SKM-1 (cell line): ENCODE results near the gene ANKRD18B.
A peak's percentile ranks its signal among the peaks of the same experiment; 100 is the strongest.
"Not testable (repeated sequence)": the region's sequence is repeated elsewhere in the genome, so short reads cannot be mapped to it uniquely, and the experiment has no call there.

ENCODE experiments used
- DNase-seq: peaks from one replicate; lab custom pipeline; 2025; ENCODE audit not compliant: unreplicated experiment; lab: John Stamatoyannopoulos, UW

The ANKRD18B gene

GRCh38 chr9:33523397-33524305, at the start of gene ANKRD18B:
Gene ANKRD18B, plus strand, starts transcription at chr9:33524251. Its CDS starts 239 bp downstream, at chr9:33524490.
- DNase-seq = not testable (repeated sequence)

DNA sequence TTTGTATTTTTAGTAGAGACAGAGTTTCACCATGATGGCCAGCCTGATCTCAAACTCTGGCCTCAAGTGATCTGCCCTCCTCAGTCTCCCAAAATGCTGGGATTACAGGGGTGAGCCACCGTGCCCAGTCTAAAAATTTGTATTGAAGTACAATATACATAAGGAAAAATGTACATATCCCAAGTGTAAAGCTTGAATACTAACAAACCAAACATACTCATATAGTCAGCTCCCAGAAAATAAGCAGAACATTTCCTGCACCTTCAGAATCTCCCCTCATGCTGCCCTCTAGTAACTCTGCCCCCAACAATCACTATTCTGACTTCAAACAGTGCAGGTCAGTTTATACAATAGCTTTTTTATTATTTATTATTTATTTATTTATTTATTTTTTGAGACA, 48.7 kb upstream of the ANKRD18B start:
- DNase-seq = no peak

GRCh38 chr9:33476503-33476902, 47.5 kb upstream of the ANKRD18B start:
- DNase-seq = no peak

DNA sequence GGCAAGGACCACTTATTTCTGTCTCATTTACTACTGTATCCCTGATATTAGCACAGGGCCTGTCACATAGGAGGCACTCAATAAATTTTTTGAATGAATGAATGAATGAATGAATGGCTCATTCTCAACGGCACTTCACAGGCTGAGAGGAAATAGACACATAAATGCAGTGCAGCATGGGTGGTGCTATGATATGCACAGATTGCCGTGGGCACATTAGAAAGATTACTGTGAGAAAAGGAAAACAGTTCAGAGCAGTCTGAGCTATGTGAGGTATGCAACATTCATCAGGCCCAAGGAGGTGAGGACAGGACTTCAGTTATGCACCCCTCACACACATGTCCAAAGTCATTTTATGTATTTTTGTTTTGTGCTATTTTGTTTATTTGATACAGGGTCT, 43.9 kb upstream of the ANKRD18B start:
- no peak for DNase-seq

DNA sequence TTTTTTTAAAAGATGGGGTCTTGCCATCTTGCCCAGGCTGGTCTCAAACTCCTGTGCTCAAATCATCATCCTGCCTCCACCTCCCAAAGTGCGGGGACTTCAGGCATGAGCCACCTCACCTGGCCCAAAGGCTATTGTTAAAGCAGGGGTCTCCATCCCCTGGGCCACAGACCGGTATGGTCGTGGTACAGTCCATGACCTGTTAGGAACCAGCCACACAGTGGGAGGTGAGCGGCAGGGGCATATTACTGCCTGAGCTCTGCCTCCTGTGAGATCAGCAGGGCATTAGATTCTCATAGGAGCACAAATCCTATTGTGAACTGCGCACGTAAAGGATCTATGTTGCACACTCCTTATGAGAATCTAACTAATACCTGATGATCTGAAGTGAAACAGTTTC, 43.1 kb upstream of the ANKRD18B start:
- no peak for DNase-seq

DNA sequence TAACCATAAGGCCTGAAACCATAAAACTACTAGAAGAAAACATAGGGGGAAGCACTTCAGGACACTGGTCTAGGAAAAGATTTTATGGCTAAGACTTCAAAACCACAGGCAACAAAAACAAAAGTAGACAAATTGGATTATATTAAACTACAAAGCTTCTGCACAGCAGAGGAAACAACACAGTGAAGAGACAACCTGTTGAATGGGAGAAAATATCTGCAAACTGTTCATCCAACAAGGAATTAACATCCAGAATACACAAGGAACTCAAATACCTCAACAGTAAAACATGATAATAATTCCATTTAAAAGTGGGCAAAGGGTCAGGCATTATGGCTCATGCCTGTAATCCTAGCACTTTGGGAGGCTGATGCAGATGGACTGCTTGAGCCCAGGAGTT, 38.7 kb upstream of the ANKRD18B start:
- DNase-seq = not testable (repeated sequence)

DNA sequence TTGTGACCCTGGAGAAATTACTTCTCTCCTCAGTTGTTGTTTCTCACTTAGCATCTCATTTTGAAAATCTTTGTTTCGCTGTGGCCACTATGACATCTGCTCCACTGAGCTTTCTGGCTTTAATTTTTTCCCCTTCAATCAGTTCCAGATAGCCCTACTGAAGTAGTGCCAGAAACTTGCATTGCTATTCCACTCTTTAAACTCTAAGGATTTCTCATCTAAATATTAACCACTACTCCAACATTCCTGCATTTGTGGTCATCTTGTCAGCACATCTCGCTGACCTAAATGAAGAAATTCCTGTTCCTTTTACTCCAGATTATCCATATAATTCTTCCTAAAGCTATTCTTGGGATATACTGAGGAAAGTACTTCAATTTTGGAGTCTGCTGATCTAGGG, 35.0 kb upstream of the ANKRD18B start:
- no peak for DNase-seq

- DNase-seq = not testable (repeated sequence)
These were observed 30.2 kb upstream of the ANKRD18B start for GRCh38 chr9:33493819-33494218.

- DNase-seq = no peak
These were observed 25.7 kb upstream of the ANKRD18B start for GRCh38 chr9:33498387-33498786.

GRCh38 chr9:33506626-33507370, 17.3 kb upstream of the ANKRD18B start:
- no peak for DNase-seq

GRCh38 chr9:33510262-33511183, 13.5 kb upstream of the ANKRD18B start:
- DNase-seq = no peak

DNA sequence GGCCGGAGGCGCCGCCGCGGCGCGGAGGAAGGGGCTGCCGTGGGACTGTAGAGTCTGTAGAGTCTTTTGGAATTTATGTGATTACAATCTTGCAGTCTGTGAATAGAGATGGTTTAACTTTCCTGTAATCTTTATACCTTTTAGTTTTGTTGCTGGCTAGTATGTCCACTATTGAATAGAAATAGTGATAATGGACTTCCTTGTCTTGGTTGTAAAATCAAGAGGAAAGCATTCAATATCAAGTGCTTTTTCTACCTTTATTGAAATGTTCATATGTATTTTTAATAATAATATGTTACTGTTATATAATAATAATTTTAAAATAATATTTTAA, 12.9 kb upstream of the ANKRD18B start:
- DNase-seq = not testable (repeated sequence)

DNA sequence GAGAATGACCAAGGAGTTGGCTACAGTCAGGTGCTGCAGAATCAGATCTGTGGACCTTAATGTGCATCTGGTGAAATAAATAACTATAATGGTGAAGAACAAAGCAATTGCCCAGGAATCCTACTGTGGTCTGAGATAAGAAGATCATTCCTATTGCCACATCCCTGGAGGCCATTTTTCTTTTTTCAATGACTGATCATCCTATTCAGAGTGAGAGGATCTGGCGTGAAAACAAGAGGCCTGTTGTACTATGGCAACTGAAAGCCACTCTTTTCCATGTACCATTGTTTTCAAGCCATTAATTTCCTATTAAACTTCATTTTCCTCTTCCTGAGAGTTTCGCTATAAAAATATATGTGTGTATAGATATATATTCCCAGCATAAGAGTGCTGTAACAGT, 11.5 kb upstream of the ANKRD18B start:
- not testable (repeated sequence) for DNase-seq

DNA sequence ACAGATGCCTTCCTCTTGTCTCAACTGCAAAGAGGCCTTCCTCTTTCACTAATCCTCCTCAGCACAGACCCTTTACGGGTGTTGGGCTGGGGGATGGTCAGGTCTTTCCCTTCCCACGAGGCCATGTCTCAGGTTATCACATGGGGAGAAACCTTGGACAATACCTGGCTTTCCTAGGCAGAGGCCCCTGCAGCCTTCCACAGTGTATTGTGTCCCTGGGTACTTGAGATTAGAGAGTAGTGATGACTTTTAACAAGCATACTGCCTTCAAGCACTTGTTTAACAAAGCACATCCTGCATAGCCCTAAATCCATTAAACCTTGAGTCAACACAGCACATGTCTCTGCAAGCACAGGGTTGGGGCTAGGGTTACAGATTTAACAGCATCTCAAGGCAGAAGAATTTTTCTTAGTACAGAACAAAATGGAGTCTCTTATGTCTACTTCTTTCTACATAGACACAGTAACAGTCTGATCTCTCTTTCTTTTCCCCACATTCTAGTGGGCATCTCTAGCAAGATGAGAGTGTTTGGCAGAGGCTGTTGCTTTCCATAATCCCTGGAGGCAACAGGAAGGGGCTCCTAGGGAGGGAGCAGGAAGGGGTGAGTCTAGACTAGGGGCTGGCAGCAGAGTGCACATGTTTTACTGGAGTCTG, 8.6 kb upstream of the ANKRD18B start:
- not testable (repeated sequence) for DNase-seq

- not testable (repeated sequence) for DNase-seq
These were observed 7.7 kb upstream of the ANKRD18B start for GRCh38 chr9:33516397-33516796.

GRCh38 chr9:33517373-33517772, 6.7 kb upstream of the ANKRD18B start:
- peak; percentile 12 for DNase-seq

DNA sequence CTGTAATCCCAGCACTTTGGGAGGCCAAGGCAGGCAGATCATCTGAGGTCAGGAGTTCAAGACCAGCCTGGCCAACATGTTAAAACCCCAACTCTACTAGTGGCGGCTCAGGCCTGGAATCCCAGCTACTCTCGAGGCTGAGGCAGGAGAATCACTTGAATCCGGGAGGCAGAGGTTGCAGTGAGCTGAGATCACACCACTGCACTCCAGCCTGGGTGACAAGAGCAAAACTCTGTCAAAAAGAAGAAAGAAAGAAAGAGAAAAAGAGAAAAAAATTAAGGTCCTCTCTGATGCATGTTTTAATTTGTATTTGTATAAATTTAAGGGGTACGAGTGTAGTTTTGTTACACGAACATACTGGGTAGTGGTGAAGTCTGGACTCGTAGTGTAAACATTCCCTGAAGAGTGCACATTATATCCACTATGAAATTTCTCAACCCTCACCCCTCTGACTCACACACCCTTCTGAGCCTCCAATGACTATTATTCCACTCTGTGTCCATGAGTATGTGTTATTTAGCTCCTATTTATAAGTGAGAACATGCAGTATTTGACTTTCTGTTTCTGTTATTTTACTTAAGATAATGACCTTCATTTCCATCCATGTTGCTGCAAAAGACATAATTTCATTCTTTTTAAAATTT, 6.0 kb upstream of the ANKRD18B start:
- DNase-seq = not testable (repeated sequence)

- DNase-seq = not testable (repeated sequence)
These were observed 2.2 kb upstream of the ANKRD18B start for GRCh38 chr9:33521861-33522260.

DNA sequence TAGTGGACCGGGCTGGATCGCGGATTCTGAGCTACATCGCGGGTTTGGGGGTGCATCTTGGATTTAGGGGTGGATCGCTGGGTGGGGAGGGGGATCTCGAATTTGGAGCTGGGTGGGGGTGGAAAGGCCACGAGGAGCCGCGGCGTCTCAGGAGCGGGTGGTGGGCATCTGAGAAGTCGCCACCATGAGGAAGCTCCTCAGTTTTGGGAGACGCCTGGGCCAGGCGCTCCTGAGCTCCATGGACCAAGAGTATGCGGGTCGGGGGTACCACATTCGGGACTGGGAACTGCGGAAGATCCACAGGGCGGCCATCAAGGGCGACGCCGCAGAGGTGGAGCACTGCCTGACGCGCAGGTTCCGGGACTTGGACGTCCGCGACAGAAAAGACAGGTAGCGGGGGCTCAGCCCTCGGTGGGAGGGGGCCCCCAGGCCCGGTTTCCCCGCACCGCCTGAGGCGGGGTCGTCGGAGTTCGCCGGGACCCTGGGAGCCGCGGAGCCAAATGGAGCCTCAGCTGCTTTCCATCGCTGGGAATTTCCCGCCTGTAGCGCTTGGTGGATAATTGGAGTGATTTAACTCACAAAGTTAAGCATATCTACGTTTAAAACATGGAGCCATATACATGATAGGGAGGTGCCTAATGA, 376 bp downstream of the ANKRD18B start:
- no peak for DNase-seq

GRCh38 chr9:33528069-33528468, 4.0 kb downstream of the ANKRD18B start:
- DNase-seq = not testable (repeated sequence)
